ENCODE results near the gene LRRC8A.
A peak's percentile ranks its signal among the peaks of the same experiment; 100 is the strongest.
"Not testable (repeated sequence)": the region's sequence is repeated elsewhere in the genome, so short reads cannot be mapped to it uniquely, and the experiment has no call there.

The LRRC8A gene

DNA sequence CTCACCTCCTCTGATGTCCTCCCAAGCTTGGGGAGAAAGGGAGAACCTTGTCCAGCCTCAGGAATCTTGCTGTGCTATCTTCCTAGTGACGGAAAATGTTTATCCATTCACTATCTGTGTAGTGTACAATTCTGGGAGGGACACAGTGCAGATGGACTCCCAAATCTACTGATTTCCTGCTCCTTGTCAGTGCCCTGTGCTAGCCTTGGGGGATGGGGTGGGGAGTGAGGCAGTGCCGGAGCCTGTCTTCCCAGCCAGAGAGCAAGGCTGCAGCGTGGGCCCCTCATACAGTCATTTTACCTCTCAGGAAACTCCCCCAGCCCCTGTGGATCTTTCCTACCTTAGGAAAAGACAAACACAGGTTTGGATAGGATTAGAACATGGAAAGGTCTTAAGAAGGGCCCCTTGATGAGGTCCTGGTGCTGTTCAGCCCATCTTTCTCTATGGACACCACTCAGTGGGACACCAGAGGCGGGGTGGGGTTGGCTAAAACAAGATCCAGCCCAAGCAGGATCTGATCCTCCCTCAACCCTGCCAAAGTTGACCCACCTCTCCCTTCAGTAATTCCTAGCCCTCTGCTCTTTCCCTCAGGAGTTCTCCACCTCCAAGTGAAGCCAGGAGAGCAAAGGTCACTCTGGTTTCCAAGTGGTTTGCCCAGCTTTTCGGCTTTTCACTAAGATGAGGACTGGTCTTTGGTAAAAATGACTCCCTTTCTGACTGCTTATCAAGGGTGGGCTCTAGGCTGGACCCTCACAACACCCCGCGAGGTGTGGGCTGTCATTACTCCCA is 62.1 kb downstream of the LRRC8A start:
- DNase-seq (ENCODE audit: low read depth, low spot score) = no peak
- no peak overlapping the region for H3K4me3 ChIP-seq (ENCODE audit: low read length)

GRCh38 chr9:128944966-128945365 is 63.0 kb downstream of the LRRC8A start:
- not testable (repeated sequence) for DNase-seq (ENCODE audit: low read depth, low spot score); H3K4me3 ChIP-seq (ENCODE audit: low read length)

GRCh38 chr9:128945798-128946501 is 64.0 kb downstream of the LRRC8A start:
- no peak overlapping the region for H3K4me3 ChIP-seq (ENCODE audit: low read length)
- DNase-seq (ENCODE audit: low read depth, low spot score) = no peak

GRCh38 chr9:128946571-128947276 is 64.8 kb downstream of the LRRC8A start:
- no peak for DNase-seq (ENCODE audit: low read depth, low spot score)

DNA sequence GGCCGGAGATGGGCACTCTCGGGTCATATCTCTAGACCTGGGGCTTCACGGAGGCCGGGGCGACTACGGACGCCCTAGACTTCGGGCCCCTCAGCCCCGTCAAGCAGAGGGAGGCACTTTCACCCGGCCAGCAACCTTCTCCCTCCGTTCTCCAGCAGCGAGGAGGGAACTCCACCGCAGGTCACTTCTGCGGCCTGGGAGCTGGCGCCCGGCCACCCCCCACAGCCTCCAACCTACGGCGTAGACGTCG is 65.3 kb downstream of the LRRC8A start:
- no peak for DNase-seq (ENCODE audit: low read depth, low spot score)
- H3K4me3 ChIP-seq (ENCODE audit: low read length) = peak overlapping the region; percentile 72

More at GRCh38 chr9:128946571-128947276, 64.8 kb downstream of the LRRC8A start:
- H3K4me3 ChIP-seq (ENCODE audit: low read length) = peak overlapping the region; percentile 72

DNA sequence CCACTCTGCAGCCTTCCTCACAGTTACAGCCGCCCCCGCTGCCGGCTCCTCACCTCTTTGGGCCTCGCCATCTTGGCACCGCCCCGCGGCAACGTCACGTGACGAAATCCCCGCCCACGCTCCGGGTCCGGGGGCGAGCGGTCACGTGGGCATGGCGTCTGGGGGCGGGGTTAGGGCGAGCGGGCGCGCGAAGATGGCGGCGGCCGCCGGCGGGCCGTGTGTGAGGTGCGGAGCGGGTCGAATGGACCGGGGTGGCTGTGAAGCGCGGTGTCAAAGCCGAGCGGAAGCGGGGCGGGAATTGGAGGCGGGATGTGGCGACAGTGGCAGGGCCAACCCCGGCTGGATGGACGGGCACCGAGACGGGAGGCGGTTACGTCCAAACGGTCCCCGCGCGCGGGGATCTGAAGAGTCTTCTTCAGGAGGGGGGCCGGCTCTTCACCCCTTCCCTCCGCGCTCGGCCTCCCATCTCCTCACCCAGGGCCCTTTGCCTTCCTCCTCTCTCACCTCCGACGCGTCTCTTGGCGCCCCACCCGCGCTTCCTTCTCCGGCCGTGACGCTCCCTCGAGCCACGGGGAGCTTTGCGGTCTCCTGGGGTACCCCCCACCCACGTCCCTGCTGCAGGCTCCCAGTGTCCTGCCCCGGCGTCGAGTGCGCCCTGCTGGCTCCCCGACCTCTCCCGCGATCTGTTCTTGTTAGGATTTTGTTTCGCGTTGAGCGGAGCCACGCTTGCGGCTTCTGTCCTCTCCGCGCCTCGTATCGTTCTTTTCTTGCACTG is 65.8 kb downstream of the LRRC8A start, which contains the start of the genes DOLK and NUP188:
Gene DOLK (minus strand): TSS at position 77 of the 775 bp plus-strand sequence. CDS start 300 bp downstream, outside the sequence.
Gene NUP188 (plus strand): TSS at position 173 of the 775 bp plus-strand sequence. CDS start 21 bp downstream, at position 194.
- H3K4me3 ChIP-seq (ENCODE audit: low read length) = peak within 1 kb of the TSS; percentile 72
- peak; percentile 78 for DNase-seq (ENCODE audit: low read depth, low spot score)

DNA sequence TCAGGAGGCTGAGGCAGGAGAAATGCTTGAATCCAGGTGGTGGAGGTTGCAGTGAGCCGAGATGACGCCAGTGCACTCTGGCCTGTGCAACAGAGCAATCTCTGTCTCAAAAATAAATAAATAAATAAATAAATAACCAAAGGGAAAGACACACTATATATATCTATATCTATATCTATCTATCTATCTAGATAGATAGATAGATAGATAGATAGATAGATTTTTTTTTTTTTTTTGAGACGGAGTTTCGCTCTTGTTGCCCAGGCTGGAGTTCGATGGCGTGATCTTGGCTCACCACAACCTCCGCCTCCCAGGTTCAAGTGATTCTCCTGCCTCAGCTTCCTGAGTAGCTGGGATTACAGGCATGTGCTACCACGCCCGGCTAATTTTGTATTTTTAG is 79.5 kb downstream of the LRRC8A start:
- not testable (repeated sequence) for H3K4me3 ChIP-seq (ENCODE audit: low read length); DNase-seq (ENCODE audit: low read depth, low spot score)

Data from Jurkat, Clone E6-1 (cell line).